ENCODE results near the gene SF3B5. TPM values are rescaled to one million over a fixed set of nuclear protein-coding genes. Genes with fewer than 3 reads are reported as not detected.
"Not testable (repeated sequence)": the region's sequence is repeated elsewhere in the genome, so short reads cannot be mapped to it uniquely, and the experiment has no call there.

Gene SF3B5
- total RNA-seq, 1 experiment from 2014 or later: 118 TPM

GRCh38 chr6:144063744-144064401 is 31.5 kb downstream of the SF3B5 start:
- DNase-seq (ENCODE audit: low spot score): peak; percentile 14

DNA sequence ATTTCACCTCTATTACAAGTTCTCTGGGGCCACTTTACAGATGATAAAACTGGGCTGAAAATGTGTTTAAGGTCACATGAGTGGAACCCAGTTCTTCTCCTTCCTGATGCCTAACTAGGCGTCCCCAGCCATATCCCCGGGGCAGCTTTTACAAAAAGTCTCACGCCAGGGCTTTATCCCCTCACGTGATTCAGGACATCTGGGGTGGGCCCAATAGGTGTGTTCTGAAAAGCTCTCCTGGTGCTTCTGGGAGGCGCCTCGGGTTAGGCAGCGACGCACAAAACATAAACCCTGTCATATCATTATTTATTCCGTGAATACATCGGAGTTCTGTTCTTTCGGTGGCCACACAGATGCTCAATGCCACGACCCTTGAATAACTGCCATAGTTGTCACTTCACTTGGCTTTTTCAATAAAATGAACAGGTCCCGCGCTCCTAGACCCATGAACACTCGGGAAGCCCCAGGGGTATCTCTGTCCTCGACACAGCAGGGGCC is 32.1 kb downstream of the SF3B5 start:
- DNase-seq (ENCODE audit: low spot score): no peak

DNA sequence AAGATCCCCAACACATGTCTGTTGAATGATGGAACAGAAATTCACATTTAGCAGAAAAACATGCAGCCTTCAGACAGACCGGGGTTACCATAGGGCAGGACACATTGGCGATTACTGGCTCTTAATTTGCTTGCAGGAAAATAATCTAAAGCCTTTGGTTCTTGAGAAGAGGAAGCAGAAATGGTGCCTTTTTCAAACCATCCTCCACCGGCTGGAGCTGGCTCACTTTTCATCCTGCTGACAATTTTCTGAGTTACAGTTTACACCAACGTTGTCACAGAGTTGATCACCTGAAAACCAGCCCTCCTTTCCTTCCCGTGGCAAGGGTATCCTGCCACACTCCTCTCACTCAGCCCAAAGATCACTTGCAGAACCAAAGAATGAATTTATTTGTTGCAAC is 32.6 kb downstream of the SF3B5 start:
- DNase-seq (ENCODE audit: low spot score): no peak

- DNase-seq (ENCODE audit: low spot score): no peak
These were observed 36.2 kb downstream of the SF3B5 start for GRCh38 chr6:144059139-144059538.

- DNase-seq (ENCODE audit: low spot score): no peak
These were observed 40.0 kb downstream of the SF3B5 start for GRCh38 chr6:144055121-144055931.

DNA sequence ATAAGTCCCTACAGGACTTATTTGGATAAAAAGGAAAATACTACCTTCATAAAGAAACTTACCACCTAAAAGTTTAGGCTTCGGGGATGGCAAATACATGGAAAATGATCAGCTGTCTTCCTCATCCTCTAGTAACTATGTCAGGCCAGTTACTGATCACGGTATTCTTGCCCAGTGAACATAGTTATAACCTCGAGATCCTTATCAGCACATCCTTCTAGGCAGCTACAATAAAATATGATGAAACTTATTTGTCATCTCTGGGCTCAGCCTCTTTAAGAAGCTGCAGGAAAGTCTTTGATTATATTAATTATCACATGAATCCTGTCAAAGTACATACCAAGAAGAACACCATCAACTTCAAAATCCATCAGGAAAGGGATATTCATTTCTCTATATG is 41.8 kb downstream of the SF3B5 start:
- DNase-seq (ENCODE audit: low spot score): no peak

- no peak for DNase-seq (ENCODE audit: low spot score)
These were observed 42.9 kb downstream of the SF3B5 start for GRCh38 chr6:144052488-144052887.

GRCh38 chr6:144049386-144049785 is 46.0 kb downstream of the SF3B5 start:
- no peak for DNase-seq (ENCODE audit: low spot score)

- no peak for DNase-seq (ENCODE audit: low spot score)
These were observed 47.7 kb downstream of the SF3B5 start for GRCh38 chr6:144047688-144048087.

GRCh38 chr6:144046672-144047071 is 48.7 kb downstream of the SF3B5 start:
- DNase-seq (ENCODE audit: low spot score): not testable (repeated sequence)

- not testable (repeated sequence) for DNase-seq (ENCODE audit: low spot score)
These were observed 50.4 kb downstream of the SF3B5 start for GRCh38 chr6:144044989-144045388.

Other genes starting within 250 kb of the SF3B5 start
- gene ZC2HC1B, start 231.1 kb downstream of the SF3B5 start, total RNA-seq (2014; rRNA removed; shearing (Covaris generic)): not detected in 2 replicates
- gene PLAGL1, start 87.3 kb downstream of the SF3B5 start, total RNA-seq (2014; rRNA removed; shearing (Covaris generic)): 0.38 and 1.5 TPM in 2 replicates
- 0.86 and 0.88 TPM in 2 replicates for gene STX11, start 54.9 kb upstream of the SF3B5 start, total RNA-seq (2014; rRNA removed; shearing (Covaris generic))
- 31.9 and 37.0 TPM in 2 replicates for gene UTRN, start 189.8 kb upstream of the SF3B5 start, total RNA-seq (2014; rRNA removed; shearing (Covaris generic))

All from A172 (cell line).